Spleen (tissue), 7 donors: ENCODE measurements around the gene RADIL.

Experiments used
- CTCF ChIP-seq, 11 experiments: fragments of 200-600 bp in 7 of 11; fragments of 450-650 bp in 4 of 11; sonication (generic) in 4 of 11; IDR thresholded peaks in 8 of 11; conservative IDR thresholded peaks in 3 of 11; 1 replicate in 7 of 11; 2 replicates in 4 of 11; pipeline versions ENCODE4 v1.4.0 to v1.8.0; 2016 to 2021; ENCODE audit warnings: antibody characterized with exemption in 11 of 11, inconsistent platforms in 4 of 11, mild to moderate bottlenecking in 1 of 11
- POLR2A ChIP-seq, 3 donors: fragments of 450-650 bp; IDR thresholded peaks; one replicate each; pipeline ENCODE4 v1.5.1; 2017; ENCODE audit warnings: antibody characterized with exemption in 3 of 3, mild to moderate bottlenecking in 1 of 3
- POLR2AphosphoS5 ChIP-seq, 3 donors: sonication (generic); formaldehyde crosslinking; IDR thresholded peaks; one replicate each; pipeline ENCODE4 v1.5.1; 2017; ENCODE audit warnings: antibody characterized with exemption in 3 of 3
- donor health status: DM: no; HTN: no; CAD: no; lungs with moderate emphysema.
- donor health status: DM: no; HTN: no; CAD: no.
- donor health status: DM: no; HTN: no; CAD: no.

GRCh38 chr7:4868493-4868892 is 15.0 kb downstream of the RADIL start:
- TF ChIP-seq POLR2A (IDR thresholded peaks at IDR 0.05): no peak
- TF ChIP-seq CTCF (IDR thresholded peaks at IDR 0.05 in 8 of 11, conservative IDR thresholded peaks at IDR 0.05 in 3 of 11): no peak
- TF ChIP-seq POLR2AphosphoS5 (IDR thresholded peaks at IDR 0.05): no peak
